DOHH2 (cell line): ENCODE measurements around the gene SMARCAD1.

Experiments
- CTCF ChIP-seq: fragments of 200-600 bp; sonication (generic); IDR thresholded peaks from one replicate; pipeline ENCODE4 v1.5.1; 2014; ENCODE audit warnings: antibody characterized with exemption, mild to moderate bottlenecking, low read depth, low read length; ENCODE audit not compliant: poor library complexity, severe bottlenecking
- EZH2phosphoT487 ChIP-seq: fragments of 200-600 bp; sonication (generic); IDR thresholded peaks from 2 replicates; pipeline ENCODE4 v1.6.1; 2017; ENCODE audit warnings: borderline replicate concordance, mild to moderate bottlenecking, antibody characterized with exemption, low read length, moderate library complexity, mixed read lengths

GRCh38 chr4:94225449-94225848, 17.8 kb downstream of the SMARCAD1 start:
- TF ChIP-seq CTCF (no peak), EZH2phosphoT487 (no peak)
